Karpas-422 (cell line): ENCODE data around the gene TRABD2B. TPM values are rescaled to one million over a fixed set of nuclear protein-coding genes. Genes with fewer than 3 reads are reported as not detected.
A peak's percentile ranks its signal among the peaks of the same experiment; 100 is the strongest.

Experiments
- DNase-seq: peaks from one replicate; pipeline ENCODE4 v3.0.0-alpha.2; 2015
- H2AFZ ChIP-seq: fragments of 200-600 bp; sonication (generic); 2 replicates; pipeline ENCODE4 v1.6.1; 2014; ENCODE audit warnings: antibody characterized with exemption, low read length, mixed read lengths
- H3K27ac ChIP-seq: fragments of 200-600 bp; sonication (generic); 2 replicates; pipeline ENCODE4 v1.5.1; 2014; ENCODE audit warnings: mild to moderate bottlenecking, low read length, moderate library complexity
- H3K27me3 ChIP-seq: fragments of 200-600 bp; sonication (generic); 2 replicates; pipeline ENCODE4 v1.6.1; 2014; ENCODE audit warnings: low read length, mixed read lengths
- H3K36me3 ChIP-seq: fragments of 200-600 bp; sonication (generic); 2 replicates; pipeline ENCODE4 v1.6.1; 2014; ENCODE audit warnings: low read length, mixed read lengths; ENCODE audit not compliant: insufficient read depth
- H3K4me1 ChIP-seq: fragments of 200-600 bp; sonication (generic); 2 replicates; pipeline ENCODE4 v1.6.1; 2014; ENCODE audit warnings: mild to moderate bottlenecking, low read length, mixed read lengths
- H3K4me2 ChIP-seq: fragments of 200-600 bp; sonication (generic); 2 replicates; pipeline ENCODE4 v1.6.1; 2014; ENCODE audit warnings: low read length, low read depth, mild to moderate bottlenecking; ENCODE audit not compliant: poor library complexity, severe bottlenecking
- H3K4me3 ChIP-seq: fragments of 200-600 bp; sonication (generic); 2 replicates; pipeline ENCODE4 v1.5.1; 2014; ENCODE audit warnings: mild to moderate bottlenecking, antibody characterized with exemption, low read length, mixed read lengths
- H3K79me2 ChIP-seq: fragments of 200-600 bp; sonication (generic); 2 replicates; pipeline ENCODE4 v1.6.1; 2014; ENCODE audit warnings: mild to moderate bottlenecking, low read length, mixed read lengths
- H3K9ac ChIP-seq: fragments of 200-600 bp; sonication (generic); 2 replicates; pipeline ENCODE4 v1.6.0; 2014; ENCODE audit warnings: low read length
- H3K9me2 ChIP-seq: fragments of 200-600 bp; sonication (generic), shearing (Covaris generic); replicated peaks from 2 replicates; pipeline ENCODE4 v1.6.0; 2014; ENCODE audit warnings: mild to moderate bottlenecking, low read length, moderate library complexity; ENCODE audit not compliant: insufficient read depth
- H3K9me3 ChIP-seq: fragments of 300-700, 200-600 bp; sonication (generic); 2 replicates; pipeline ENCODE4 v1.6.1; 2014; ENCODE audit warnings: low read length, mixed read lengths
- H4K20me1 ChIP-seq: fragments of 200-600 bp; sonication (generic); 2 replicates; pipeline ENCODE4 v1.6.1; 2014; ENCODE audit warnings: mild to moderate bottlenecking, antibody characterized with exemption, low read length, low read depth; ENCODE audit not compliant: insufficient read depth
- total RNA-seq: library from RNA; depleted of rRNA; stranded (reverse); fragments of >200 nt; shearing (Covaris generic); gene quantifications from 2 replicates; pipeline ENCODE4 v1.2.3, GENCODE V29; 2014; ENCODE audit warnings: low replicate concordance

The TRABD2B gene
- total RNA-seq, 1 experiment from 2014 or later = not detected

- no peak overlapping the region for H3K4me2 ChIP-seq
- H3K9me3 ChIP-seq = no peaks in the 10 kb centered on the region
- H2AFZ ChIP-seq = no peak overlapping the region
- H3K9me2 ChIP-seq = no peaks in the 10 kb centered on the region
- peaks cover 16% of the 10 kb centered on the region for H3K4me1 ChIP-seq
- no peak for DNase-seq
- no peak overlapping the region for H3K4me3 ChIP-seq
- H3K79me2 ChIP-seq = no peaks in the 10 kb centered on the region
- H3K36me3 ChIP-seq = no peaks in the 10 kb centered on the region
- H3K27ac ChIP-seq = no peak overlapping the region
- no peaks in the 10 kb centered on the region for H3K27me3 ChIP-seq
- H4K20me1 ChIP-seq = no peaks in the 10 kb centered on the region
- H3K9ac ChIP-seq = no peak overlapping the region
Measured at GRCh38 chr1:47810964-47811682, 186.1 kb downstream of the TRABD2B start.

DNA sequence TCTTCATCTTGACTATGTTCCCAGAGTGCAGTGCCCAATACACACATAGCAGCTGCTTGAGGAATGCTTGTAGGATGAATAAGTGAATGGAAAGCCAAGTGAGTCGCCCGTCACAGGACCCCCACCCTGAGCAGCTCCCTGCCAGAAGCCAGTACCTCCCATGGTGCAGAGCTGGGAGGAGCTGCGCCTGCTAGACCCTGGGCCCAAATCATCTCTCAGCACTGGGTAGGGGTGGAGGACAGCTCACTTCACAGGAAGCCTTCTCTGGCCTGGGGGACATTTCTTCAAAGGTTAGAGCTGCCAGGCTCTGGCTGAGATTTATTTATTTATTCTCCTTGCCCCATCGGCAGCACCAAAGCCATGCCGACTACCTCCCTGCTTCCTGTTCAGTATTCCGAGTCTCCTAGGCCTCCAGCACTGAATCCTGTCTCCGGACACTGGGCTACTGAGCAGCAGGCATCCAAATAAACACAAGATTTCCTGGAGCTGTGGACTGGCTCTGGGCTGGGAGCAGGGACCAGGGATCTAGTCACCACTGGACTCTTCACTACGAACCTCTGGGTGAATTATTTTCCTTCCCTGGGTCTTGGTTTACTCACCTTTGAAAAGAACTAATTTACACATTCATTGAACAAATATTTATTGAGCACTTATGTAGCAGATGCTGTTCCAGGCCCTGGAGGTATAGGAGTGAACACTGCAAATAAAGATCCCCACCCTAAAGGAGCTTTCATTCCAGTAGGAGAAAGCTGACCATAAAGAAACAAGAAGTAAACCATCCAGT is 187.7 kb downstream of the TRABD2B start:
- Histone ChIP-seq H2AFZ (no peak overlapping the region), H3K9me3 (no peaks in the 10 kb centered on the region), H3K9me2 (no peaks in the 10 kb centered on the region), H3K4me1 (peaks cover 23% of the 10 kb centered on the region), H3K27me3 (no peaks in the 10 kb centered on the region), H3K4me3 (no peak overlapping the region), H4K20me1 (no peaks in the 10 kb centered on the region), H3K4me2 (no peak overlapping the region), H3K79me2 (no peaks in the 10 kb centered on the region), H3K36me3 (no peaks in the 10 kb centered on the region), H3K9ac (no peak overlapping the region), H3K27ac (no peak overlapping the region)
- no peak for DNase-seq

DNA sequence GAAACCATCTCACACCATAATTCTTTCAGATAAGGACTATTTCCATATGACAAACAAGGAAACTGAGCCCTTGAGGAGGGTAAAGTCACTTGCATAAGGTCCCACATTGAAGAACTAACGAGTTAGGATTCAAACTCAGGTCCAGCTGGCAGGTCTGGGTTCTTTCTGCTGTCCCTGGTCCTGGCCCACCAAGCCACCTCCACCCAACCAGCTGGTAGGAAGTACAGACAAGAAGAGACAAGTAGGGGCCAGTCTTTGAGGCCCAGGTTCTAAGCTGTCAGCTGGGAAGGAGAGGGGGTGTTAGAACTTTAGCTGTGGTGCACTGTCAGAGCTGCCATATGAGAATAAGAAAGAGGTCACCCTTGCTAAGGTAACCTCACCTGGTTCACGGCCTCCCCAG is 188.6 kb downstream of the TRABD2B start:
- no peak overlapping the region for H2AFZ ChIP-seq
- H3K9ac ChIP-seq = no peak overlapping the region
- no peaks in the 10 kb centered on the region for H3K27me3 ChIP-seq

GRCh38 chr1:47805921-47806361 is 191.2 kb downstream of the TRABD2B start:
- no peaks in the 10 kb centered on the region for H3K36me3 ChIP-seq
- H3K9me2 ChIP-seq = no peaks in the 10 kb centered on the region
- H3K4me3 ChIP-seq = no peak overlapping the region
- H3K27me3 ChIP-seq = no peaks in the 10 kb centered on the region
- no peak overlapping the region for H2AFZ ChIP-seq
- no peak overlapping the region for H3K27ac ChIP-seq
- no peaks in the 10 kb centered on the region for H3K79me2 ChIP-seq
- H4K20me1 ChIP-seq = no peaks in the 10 kb centered on the region
- peak overlapping the region; percentile 57 for H3K4me2 ChIP-seq
- H3K9ac ChIP-seq = no peak overlapping the region
- H3K9me3 ChIP-seq = no peaks in the 10 kb centered on the region
- DNase-seq = no peak
- H3K4me1 ChIP-seq = peaks cover 23% of the 10 kb centered on the region

More for the DNA sequence above, 188.6 kb downstream of the TRABD2B start:
- H4K20me1 ChIP-seq = no peaks in the 10 kb centered on the region
- no peak overlapping the region for H3K27ac ChIP-seq
- peaks cover 23% of the 10 kb centered on the region for H3K4me1 ChIP-seq
- no peak overlapping the region for H3K4me2 ChIP-seq
- no peaks in the 10 kb centered on the region for H3K9me3 ChIP-seq
- no peaks in the 10 kb centered on the region for H3K79me2 ChIP-seq
- H3K36me3 ChIP-seq = no peaks in the 10 kb centered on the region
- H3K9me2 ChIP-seq = no peaks in the 10 kb centered on the region
- H3K4me3 ChIP-seq = no peak overlapping the region
- no peak for DNase-seq

GRCh38 chr1:47805018-47805417 is 192.2 kb downstream of the TRABD2B start:
- peaks cover 23% of the 10 kb centered on the region for H3K4me1 ChIP-seq
- no peaks in the 10 kb centered on the region for H3K9me2 ChIP-seq
- H3K9me3 ChIP-seq = no peaks in the 10 kb centered on the region
- no peak for DNase-seq
- no peak overlapping the region for H2AFZ ChIP-seq
- H3K9ac ChIP-seq = no peak overlapping the region
- H3K4me2 ChIP-seq = no peak overlapping the region
- no peaks in the 10 kb centered on the region for H4K20me1 ChIP-seq
- H3K27ac ChIP-seq = no peak overlapping the region
- no peaks in the 10 kb centered on the region for H3K79me2 ChIP-seq
- no peaks in the 10 kb centered on the region for H3K36me3 ChIP-seq
- H3K27me3 ChIP-seq = no peaks in the 10 kb centered on the region
- no peak overlapping the region for H3K4me3 ChIP-seq

DNA sequence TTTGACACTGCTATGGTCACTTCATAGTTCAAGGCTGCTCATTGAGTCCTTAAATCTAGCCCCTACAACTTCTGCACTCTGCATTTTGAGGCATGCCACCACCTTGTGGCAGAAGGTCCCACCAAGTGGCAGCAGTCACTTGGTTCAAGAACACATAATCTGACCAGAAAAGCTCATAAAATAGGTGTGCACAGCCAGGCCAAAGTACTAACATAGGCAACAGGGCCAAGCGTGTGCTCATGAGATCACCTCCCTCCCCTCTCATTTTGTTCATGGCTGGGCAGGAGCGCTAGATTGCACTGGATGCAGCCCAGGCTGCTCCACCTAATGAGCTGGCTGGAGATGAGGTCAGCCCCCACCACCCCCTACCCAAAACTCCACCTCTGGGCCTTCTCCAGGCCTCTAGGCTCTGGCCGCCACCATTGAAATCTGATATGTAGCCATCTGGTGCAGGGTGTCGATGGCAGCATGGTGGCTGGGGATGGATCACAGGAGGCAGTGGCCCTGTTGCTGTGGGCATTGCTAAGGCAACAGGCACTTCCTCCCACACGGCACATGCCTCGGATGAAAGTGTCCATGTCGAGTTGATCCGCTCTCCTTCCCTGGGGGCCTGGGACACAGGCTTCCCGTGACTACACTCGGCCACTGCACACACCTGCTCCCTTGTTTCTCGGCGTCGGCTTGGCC is 193.2 kb downstream of the TRABD2B start:
- no peak overlapping the region for H3K27ac ChIP-seq
- no peak overlapping the region for H2AFZ ChIP-seq
- no peak overlapping the region for H3K9ac ChIP-seq
- no peaks in the 10 kb centered on the region for H3K27me3 ChIP-seq
- H3K4me1 ChIP-seq = peaks cover 23% of the 10 kb centered on the region
- no peak overlapping the region for H3K4me3 ChIP-seq
- no peaks in the 10 kb centered on the region for H4K20me1 ChIP-seq
- no peak overlapping the region for H3K4me2 ChIP-seq
- H3K79me2 ChIP-seq = no peaks in the 10 kb centered on the region
- no peaks in the 10 kb centered on the region for H3K36me3 ChIP-seq
- no peaks in the 10 kb centered on the region for H3K9me3 ChIP-seq
- no peaks in the 10 kb centered on the region for H3K9me2 ChIP-seq
- DNase-seq = no peak

DNA sequence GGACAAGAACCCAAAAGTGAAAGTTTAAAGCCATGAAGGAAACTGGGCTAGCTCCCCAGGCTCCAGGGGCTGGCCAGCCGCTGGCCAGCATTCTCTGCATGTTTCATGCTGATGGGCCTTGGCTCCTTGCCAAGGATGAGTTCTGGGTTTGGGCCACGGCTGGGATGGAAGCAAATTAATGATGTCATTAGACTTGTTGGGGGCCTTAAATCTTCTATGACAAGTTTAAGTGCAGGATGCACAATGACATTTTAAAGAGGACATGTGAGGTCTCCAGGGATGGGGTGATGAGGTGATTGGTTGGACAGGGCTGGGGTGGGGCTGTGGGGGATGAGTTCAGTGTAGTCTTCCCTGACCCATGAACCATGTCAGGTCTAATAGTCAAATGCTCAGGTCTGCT is 199.6 kb downstream of the TRABD2B start:
- H2AFZ ChIP-seq = no peak overlapping the region
- H3K79me2 ChIP-seq = no peaks in the 10 kb centered on the region
- H4K20me1 ChIP-seq = no peaks in the 10 kb centered on the region
- H3K4me2 ChIP-seq = no peak overlapping the region
- DNase-seq = peak; percentile 58
- H3K36me3 ChIP-seq = no peaks in the 10 kb centered on the region
- peaks cover 15% of the 10 kb centered on the region for H3K4me1 ChIP-seq
- H3K27me3 ChIP-seq = no peaks in the 10 kb centered on the region
- no peaks in the 10 kb centered on the region for H3K9me2 ChIP-seq
- no peaks in the 10 kb centered on the region for H3K9me3 ChIP-seq
- no peak overlapping the region for H3K9ac ChIP-seq
- H3K27ac ChIP-seq = no peak overlapping the region
- H3K4me3 ChIP-seq = no peak overlapping the region

GRCh38 chr1:47796626-47797025 is 200.6 kb downstream of the TRABD2B start:
- H3K4me1 ChIP-seq = peaks cover 15% of the 10 kb centered on the region
- no peaks in the 10 kb centered on the region for H3K9me2 ChIP-seq
- no peaks in the 10 kb centered on the region for H4K20me1 ChIP-seq
- DNase-seq = no peak
- H3K9ac ChIP-seq = no peak overlapping the region
- H3K4me2 ChIP-seq = no peak overlapping the region
- H3K4me3 ChIP-seq = no peak overlapping the region
- H3K27me3 ChIP-seq = no peaks in the 10 kb centered on the region
- H2AFZ ChIP-seq = no peak overlapping the region
- H3K9me3 ChIP-seq = no peaks in the 10 kb centered on the region
- no peaks in the 10 kb centered on the region for H3K79me2 ChIP-seq
- no peak overlapping the region for H3K27ac ChIP-seq
- H3K36me3 ChIP-seq = no peaks in the 10 kb centered on the region
